Activated T-cell treated with anti-CD3 and anti-CD28 coated beads, Interleukin-2, amount 50 U/mL, for 72 hours (primary cell): ENCODE results near the gene CXorf49B. TPM values are rescaled to one million over a fixed set of nuclear protein-coding genes. Genes with fewer than 3 reads are reported as not detected.
"Not testable (repeated sequence)": the region's sequence is repeated elsewhere in the genome, so short reads cannot be mapped to it uniquely, and the experiment has no call there.

Experiments used
- ATAC-seq, 2 donors: fragments of 150-1000 bp; cut with Tn5 transposase; replicated peaks in 1 of 2; 2 replicates each; pipeline ENCODE4 v1.10.0; 2021; ENCODE audit warnings: moderate library complexity in 2 of 2, mild to moderate bottlenecking in 1 of 2
- DNase-seq, 2 donors: peaks; one replicate each; pipeline ENCODE4 v3.0.0; 2021 to 2022; ENCODE audit warnings: mixed read lengths in 1 of 2
- H3K27ac Mint-ChIP-seq: one replicate; pipeline ENCODE4 v1.8.0; 2022; ENCODE audit warnings: mild to moderate bottlenecking, moderate library complexity, mixed read lengths
- H3K27me3 Mint-ChIP-seq: one replicate; pipeline ENCODE4 v1.8.0; 2022; ENCODE audit warnings: low read depth, mixed read lengths
- H3K36me3 Mint-ChIP-seq, 2 donors: one replicate each; pipeline ENCODE4 v1.8.0; 2022; ENCODE audit warnings: mixed read lengths in 2 of 2, mild to moderate bottlenecking in 1 of 2; ENCODE audit not compliant: insufficient read depth in 2 of 2
- H3K4me1 Mint-ChIP-seq: one replicate; pipeline ENCODE4 v1.8.0; 2022; ENCODE audit warnings: low read depth, mixed read lengths
- H3K4me3 Mint-ChIP-seq, 2 donors: one replicate each; pipeline ENCODE4 v1.8.0; 2022; ENCODE audit warnings: mild to moderate bottlenecking in 2 of 2, mixed read lengths in 2 of 2, moderate library complexity in 2 of 2
- H3K9me3 Mint-ChIP-seq, 2 donors: one replicate each; pipeline ENCODE4 v1.8.0; 2022; ENCODE audit warnings: mixed read lengths in 2 of 2
- total RNA-seq, 2 donors: library from RNA; stranded (reverse); gene quantifications; one replicate each; pipeline ENCODE4 v1.2.3, GENCODE V29; 2022

CXorf49B gene
- not detected for total RNA-seq

DNA sequence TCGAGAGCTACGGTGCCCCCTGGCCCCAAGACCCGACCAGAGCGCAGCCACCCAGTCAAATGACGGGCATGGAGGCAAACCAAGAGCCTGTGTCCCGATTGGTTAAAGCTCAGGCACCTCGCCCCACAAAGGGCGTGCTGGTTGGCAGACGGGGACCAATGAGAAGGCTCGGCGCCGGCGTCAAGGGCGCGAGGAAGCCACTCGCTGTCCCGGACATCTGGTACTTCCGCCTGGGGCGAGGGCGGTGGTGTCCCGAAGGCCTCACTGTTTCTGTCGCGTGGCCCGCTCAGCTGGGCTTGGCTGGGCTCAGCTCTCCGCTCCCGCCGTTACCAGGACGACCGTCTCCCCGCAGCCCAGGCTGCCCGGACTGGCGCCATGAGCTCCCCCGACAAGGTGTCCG, at the start of gene CXorf49B:
TSS of gene CXorf49B (plus strand) at position 301 of the 400 bp plus-strand sequence. CDS start at position 376, 75 bp downstream.
- not testable (repeated sequence) for H3K4me1 Mint-ChIP-seq, DNase-seq, ATAC-seq, H3K27ac Mint-ChIP-seq, H3K9me3 Mint-ChIP-seq, H3K4me3 Mint-ChIP-seq, H3K27me3 Mint-ChIP-seq, H3K36me3 Mint-ChIP-seq

DNA sequence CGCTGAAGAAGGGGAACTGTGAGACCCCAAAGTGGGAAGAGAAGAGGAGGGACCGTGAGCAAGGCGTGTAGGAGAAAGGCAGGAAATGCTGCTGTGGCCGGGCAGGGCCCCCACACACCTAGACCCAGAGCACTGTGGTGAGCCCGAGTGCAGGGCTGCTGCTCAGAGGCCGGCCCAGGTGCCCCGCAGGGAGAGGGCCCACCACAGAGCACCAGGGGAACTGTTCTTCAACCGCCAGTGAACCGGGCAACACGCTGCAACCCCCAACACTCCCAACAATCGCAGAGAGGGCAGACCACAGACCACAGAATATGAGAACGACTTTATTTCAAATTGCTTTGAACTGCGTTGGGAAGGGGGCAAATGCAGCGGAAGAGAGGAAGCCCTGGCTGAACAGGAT, 49.1 kb upstream of the CXorf49B start:
- H3K27me3 Mint-ChIP-seq, H3K36me3 Mint-ChIP-seq, DNase-seq, H3K9me3 Mint-ChIP-seq, H3K4me1 Mint-ChIP-seq, H3K4me3 Mint-ChIP-seq, H3K27ac Mint-ChIP-seq: not testable (repeated sequence)
- ATAC-seq = peak in 1 of 2 donors; percentile 32

DNA sequence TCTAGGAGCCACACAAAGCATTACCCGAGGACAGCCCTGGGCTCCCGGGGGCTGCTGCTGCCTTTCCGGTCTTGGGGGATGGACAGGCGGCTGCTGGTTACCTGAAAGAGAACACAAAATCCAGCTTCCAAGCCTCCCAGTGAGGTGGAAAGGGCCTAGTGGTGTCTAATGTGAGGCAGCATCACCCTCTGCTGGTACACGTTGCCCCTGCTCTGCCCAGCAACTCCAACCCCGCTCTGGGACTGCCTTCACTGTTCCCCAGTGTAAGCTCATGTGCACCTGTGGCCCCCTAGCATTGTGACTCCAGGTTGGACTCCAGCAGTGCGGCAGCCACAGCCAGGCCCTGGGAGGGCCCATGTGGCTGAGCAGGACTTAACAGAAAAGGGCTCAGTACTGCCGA, 47.6 kb upstream of the CXorf49B start:
- H3K4me1 Mint-ChIP-seq, H3K27ac Mint-ChIP-seq, H3K9me3 Mint-ChIP-seq, H3K4me3 Mint-ChIP-seq, ATAC-seq, DNase-seq, H3K36me3 Mint-ChIP-seq, H3K27me3 Mint-ChIP-seq: not testable (repeated sequence)

DNA sequence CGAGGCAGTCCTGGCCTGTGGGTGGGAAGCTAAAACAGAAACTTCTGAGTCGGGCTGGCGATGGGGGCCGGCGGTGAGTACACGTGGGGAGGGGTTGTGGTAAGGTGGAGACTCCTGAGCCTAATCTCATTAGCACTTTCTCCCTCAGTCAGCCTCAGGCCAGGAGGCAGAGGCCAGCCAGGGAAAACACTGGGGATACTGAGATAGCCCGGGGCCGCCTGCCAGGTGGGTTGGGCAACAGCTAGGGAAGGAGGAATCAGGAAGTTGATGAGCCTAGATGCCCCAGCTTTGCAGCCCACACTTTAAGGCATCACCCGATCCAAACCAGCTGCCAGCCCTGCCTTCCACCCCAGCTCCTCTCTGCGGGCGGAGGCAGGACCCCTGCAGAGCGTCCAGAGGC, 46.8 kb upstream of the CXorf49B start:
- not testable (repeated sequence) for H3K36me3 Mint-ChIP-seq, DNase-seq, H3K9me3 Mint-ChIP-seq, H3K27ac Mint-ChIP-seq, H3K4me1 Mint-ChIP-seq, H3K27me3 Mint-ChIP-seq, H3K4me3 Mint-ChIP-seq, ATAC-seq

DNA sequence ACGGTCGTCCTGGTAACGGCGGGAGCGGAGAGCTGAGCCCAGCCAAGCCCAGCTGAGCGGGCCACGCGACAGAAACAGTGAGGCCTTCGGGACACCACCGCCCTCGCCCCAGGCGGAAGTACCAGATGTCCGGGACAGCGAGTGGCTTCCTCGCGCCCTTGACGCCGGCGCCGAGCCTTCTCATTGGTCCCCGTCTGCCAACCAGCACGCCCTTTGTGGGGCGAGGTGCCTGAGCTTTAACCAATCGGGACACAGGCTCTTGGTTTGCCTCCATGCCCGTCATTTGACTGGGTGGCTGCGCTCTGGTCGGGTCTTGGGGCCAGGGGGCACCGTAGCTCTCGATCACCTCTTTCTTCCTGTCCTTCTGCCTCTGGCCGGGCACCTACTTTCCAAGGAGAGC, 45.0 kb upstream of the CXorf49B start, which contains the start of gene CXorf49:
TSS of gene CXorf49 (minus strand) at position 101 of the 400 bp plus-strand sequence. CDS start 134 bp downstream, outside the sequence.
- not testable (repeated sequence) for H3K4me1 Mint-ChIP-seq, DNase-seq, H3K9me3 Mint-ChIP-seq

DNA sequence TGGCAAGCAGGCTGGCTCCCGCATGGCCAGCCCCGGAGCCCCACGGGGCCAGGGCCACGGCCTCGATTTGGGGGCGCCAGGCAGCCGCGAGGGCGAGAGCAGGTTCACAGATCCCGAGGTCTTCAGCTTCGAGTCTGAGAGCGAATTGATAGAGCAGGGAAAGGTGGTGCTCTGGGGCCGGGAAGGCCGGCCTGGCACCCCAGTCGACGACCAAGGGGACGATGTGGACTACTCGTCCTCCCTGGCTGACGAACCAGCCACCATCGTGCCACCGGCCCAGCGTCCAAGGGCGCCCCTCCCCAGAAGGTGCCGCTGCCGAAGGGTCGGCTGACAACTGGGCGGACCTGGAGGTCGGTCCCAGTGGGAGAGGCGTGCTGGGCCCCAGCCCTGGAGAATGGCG, 44.0 kb upstream of the CXorf49B start:
- DNase-seq, H3K9me3 Mint-ChIP-seq, ATAC-seq, H3K4me1 Mint-ChIP-seq, H3K36me3 Mint-ChIP-seq, H3K27ac Mint-ChIP-seq, H3K27me3 Mint-ChIP-seq, H3K4me3 Mint-ChIP-seq: not testable (repeated sequence)

More for the DNA sequence above, 45.0 kb upstream of the CXorf49B start, which contains the start of gene CXorf49:
- ATAC-seq, H3K36me3 Mint-ChIP-seq, H3K27ac Mint-ChIP-seq, H3K27me3 Mint-ChIP-seq, H3K4me3 Mint-ChIP-seq: not testable (repeated sequence)

DNA sequence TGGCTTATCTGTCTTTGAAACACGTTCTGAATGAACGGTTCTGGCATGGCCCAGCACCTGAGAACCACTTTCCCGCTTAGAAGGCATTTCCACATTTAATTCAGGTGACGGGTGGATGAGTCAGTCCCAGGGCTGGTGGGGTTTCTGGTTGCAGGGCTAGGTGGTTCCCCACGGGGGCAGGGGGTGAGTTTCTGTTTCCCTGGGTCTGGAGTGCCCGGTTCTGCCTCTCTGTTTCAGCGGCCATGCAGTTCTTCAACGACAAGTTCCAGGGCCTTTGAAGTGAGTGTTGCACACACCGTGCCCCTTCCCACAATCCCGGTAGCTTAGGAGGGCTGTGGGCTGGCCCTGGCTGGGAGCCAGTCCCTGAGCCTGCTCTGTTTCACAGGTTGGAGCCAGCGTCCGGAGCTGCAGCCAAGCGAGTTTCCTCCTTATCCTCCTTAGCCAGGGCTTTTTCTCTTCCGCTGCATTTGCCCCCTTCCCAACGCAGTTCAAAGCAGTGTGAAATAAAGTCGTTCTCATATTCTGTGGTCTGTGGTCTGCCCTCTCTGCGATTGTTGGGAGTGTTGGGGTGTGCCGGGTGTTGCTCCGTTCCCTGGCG, 42.8 kb upstream of the CXorf49B start:
- not testable (repeated sequence) for ATAC-seq, H3K4me3 Mint-ChIP-seq, H3K27ac Mint-ChIP-seq

DNA sequence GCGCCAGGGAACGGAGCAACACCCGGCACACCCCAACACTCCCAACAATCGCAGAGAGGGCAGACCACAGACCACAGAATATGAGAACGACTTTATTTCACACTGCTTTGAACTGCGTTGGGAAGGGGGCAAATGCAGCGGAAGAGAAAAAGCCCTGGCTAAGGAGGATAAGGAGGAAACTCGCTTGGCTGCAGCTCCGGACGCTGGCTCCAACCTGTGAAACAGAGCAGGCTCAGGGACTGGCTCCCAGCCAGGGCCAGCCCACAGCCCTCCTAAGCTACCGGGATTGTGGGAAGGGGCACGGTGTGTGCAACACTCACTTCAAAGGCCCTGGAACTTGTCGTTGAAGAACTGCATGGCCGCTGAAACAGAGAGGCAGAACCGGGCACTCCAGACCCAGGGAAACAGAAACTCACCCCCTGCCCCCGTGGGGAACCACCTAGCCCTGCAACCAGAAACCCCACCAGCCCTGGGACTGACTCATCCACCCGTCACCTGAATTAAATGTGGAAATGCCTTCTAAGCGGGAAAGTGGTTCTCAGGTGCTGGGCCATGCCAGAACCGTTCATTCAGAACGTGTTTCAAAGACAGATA, 2.4 kb upstream of the CXorf49B start:
- H3K36me3 Mint-ChIP-seq, H3K4me1 Mint-ChIP-seq, H3K27me3 Mint-ChIP-seq, H3K27ac Mint-ChIP-seq, H3K4me3 Mint-ChIP-seq, DNase-seq, H3K9me3 Mint-ChIP-seq: not testable (repeated sequence)
- peak in 1 of 2 donors; percentile 45 for ATAC-seq

More for the DNA sequence above, 42.8 kb upstream of the CXorf49B start:
- not testable (repeated sequence) for DNase-seq, H3K36me3 Mint-ChIP-seq, H3K4me1 Mint-ChIP-seq, H3K9me3 Mint-ChIP-seq, H3K27me3 Mint-ChIP-seq

DNA sequence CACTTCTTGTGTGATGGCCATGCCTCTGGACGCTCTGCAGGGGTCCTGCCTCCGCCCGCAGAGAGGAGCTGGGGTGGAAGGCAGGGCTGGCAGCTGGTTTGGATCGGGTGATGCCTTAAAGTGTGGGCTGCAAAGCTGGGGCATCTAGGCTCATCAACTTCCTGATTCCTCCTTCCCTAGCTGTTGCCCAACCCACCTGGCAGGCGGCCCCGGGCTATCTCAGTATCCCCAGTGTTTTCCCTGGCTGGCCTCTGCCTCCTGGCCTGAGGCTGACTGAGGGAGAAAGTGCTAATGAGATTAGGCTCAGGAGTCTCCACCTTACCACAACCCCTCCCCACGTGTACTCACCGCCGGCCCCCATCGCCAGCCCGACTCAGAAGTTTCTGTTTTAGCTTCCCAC, 1.7 kb downstream of the CXorf49B start:
- ATAC-seq, DNase-seq, H3K27me3 Mint-ChIP-seq, H3K4me3 Mint-ChIP-seq, H3K9me3 Mint-ChIP-seq, H3K4me1 Mint-ChIP-seq, H3K27ac Mint-ChIP-seq, H3K36me3 Mint-ChIP-seq: not testable (repeated sequence)

DNA sequence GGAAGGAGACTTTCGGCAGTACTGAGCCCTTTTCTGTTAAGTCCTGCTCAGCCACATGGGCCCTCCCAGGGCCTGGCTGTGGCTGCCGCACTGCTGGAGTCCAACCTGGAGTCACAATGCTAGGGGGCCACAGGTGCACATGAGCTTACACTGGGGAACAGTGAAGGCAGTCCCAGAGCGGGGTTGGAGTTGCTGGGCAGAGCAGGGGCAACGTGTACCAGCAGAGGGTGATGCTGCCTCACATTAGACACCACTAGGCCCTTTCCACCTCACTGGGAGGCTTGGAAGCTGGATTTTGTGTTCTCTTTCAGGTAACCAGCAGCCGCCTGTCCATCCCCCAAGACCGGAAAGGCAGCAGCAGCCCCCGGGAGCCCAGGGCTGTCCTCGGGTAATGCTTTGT, 2.5 kb downstream of the CXorf49B start:
- not testable (repeated sequence) for H3K9me3 Mint-ChIP-seq, DNase-seq, H3K4me3 Mint-ChIP-seq, H3K36me3 Mint-ChIP-seq, H3K27me3 Mint-ChIP-seq, H3K4me1 Mint-ChIP-seq, H3K27ac Mint-ChIP-seq, ATAC-seq

DNA sequence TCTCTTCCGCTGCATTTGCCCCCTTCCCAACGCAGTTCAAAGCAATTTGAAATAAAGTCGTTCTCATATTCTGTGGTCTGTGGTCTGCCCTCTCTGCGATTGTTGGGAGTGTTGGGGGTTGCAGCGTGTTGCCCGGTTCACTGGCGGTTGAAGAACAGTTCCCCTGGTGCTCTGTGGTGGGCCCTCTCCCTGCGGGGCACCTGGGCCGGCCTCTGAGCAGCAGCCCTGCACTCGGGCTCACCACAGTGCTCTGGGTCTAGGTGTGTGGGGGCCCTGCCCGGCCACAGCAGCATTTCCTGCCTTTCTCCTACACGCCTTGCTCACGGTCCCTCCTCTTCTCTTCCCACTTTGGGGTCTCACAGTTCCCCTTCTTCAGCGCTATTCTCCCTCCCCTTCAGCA, 4.0 kb downstream of the CXorf49B start:
- ATAC-seq, H3K36me3 Mint-ChIP-seq, H3K27ac Mint-ChIP-seq, H3K27me3 Mint-ChIP-seq, H3K9me3 Mint-ChIP-seq, H3K4me3 Mint-ChIP-seq, H3K4me1 Mint-ChIP-seq, DNase-seq: not testable (repeated sequence)

DNA sequence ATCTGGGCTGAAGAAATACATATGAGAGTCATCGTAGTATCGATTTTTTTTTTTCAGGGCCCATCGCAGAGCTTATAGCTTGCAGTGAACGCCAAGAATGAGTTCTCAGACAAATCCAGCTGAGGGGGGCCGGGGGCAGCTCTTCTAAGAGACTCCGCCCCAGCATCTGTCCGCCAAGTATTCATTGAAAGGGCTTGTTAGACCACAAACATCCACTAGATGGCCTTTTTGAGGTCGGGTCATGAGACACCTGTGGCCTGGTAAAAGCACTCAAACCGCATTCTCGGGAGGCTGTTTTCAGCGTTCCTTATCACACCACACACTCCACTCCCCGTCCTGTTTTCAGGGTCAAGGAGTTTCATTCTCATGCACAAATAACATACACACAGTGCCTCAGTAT, 15.2 kb downstream of the CXorf49B start:
- H3K36me3 Mint-ChIP-seq, H3K27me3 Mint-ChIP-seq, H3K4me3 Mint-ChIP-seq, DNase-seq, H3K27ac Mint-ChIP-seq, H3K4me1 Mint-ChIP-seq, H3K9me3 Mint-ChIP-seq: not testable (repeated sequence)
- ATAC-seq = peak in 1 of 2 donors; percentile 40

DNA sequence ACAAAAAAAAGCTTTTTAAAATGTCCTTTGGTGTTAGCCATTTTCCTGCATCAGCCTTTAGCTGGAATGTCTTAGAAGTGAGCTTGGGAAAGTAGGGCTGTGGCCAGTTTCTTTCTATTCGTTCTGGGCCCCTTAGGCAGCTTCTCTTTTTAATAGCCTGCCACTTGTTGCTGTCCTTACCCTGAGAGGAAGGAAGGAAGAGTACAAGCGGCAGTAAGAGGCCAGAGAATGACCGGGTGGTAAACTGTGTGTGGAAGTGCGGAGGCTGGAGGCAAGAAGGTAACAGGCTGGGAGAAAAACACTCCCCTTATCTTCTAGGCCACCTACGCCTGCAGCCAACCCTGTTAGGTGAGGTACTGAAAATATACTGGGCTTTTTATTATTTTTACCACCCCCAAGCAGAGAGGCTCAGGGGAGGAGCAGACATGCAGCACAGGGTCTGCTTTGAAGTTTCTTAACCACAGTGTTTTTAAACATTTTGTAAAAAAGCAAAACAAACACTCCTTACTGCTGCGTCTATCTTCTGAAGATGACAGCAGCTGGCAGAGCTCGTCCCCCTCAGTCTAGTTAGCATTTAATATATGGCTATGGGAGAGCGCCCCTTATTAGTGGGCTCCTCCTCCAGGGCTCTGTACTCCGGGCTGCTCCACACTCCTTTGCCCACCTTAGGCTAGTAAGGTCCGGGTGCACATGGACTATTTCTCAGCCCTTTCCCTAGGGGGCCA, 19.2 kb downstream of the CXorf49B start:
- not testable (repeated sequence) for ATAC-seq, H3K4me3 Mint-ChIP-seq

More for the DNA sequence above, 19.2 kb downstream of the CXorf49B start:
- not testable (repeated sequence) for H3K27me3 Mint-ChIP-seq, H3K9me3 Mint-ChIP-seq, DNase-seq, H3K36me3 Mint-ChIP-seq, H3K4me1 Mint-ChIP-seq, H3K27ac Mint-ChIP-seq
